ENCODE data around the gene SMC1B.
"Not testable (repeated sequence)": the region's sequence is repeated elsewhere in the genome, so short reads cannot be mapped to it uniquely, and the experiment has no call there.

The SMC1B gene

DNA sequence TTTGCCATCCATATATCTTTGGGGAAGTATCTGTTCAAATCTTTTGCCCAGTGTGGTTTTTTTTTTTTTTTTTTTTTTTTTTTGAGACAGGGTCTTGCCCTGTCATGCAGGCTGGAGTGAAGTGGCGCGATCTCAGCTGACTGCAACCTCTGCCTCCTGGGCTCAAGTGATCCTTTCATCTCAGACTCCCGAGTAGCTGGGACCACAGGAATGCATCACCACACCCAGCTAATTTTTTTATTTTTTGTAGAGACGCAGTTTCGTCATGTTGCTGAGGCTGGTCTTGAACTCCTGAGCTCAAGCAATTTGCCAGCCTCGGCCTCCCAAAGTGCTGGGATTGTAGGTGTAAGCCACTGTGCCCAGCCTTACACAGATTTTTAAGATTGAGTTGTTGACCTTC is 108.4 kb downstream of the SMC1B start:
- no peak for DNase-seq (ENCODE audit: low read depth in 2 of 2)

DNA sequence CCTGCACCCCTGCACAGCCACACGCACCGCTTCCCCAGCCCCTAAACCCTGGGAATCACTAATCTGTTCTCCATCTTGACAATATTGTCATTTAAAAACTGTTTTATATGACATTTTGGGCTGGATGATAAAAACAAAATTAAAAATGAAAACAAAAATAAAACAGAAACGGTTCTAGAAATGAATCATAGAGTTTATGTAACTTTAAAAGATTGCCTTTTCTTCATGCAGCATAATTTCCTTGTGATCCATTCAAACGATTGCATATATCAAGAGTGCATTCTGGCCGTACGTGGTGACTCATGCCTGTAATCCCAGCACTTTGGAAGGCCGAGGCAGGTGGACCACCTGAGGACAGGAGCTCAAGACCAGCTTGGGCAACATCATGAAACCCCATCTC is 110.2 kb downstream of the SMC1B start:
- no peak for DNase-seq (ENCODE audit: low read depth in 2 of 2)

DNA sequence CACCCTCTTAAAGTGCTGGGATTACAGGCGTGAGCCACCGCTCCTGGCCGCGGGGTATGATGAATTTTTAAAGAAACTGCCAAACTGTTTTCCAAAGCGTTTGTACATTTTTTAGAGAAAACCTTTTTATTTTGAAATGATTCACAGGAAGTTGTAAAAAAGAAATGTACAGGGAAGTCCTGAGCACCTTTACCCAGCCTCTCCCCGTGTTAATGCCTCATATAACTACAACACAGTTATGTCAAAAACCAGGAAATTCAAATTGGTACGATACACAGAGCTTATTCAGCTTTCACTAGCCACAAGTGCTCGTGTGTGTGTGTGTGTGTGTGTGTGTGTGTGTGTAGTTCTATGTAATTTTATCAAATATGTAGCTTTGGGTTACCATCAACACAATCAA is 110.6 kb downstream of the SMC1B start:
- no peak for DNase-seq (ENCODE audit: low read depth in 2 of 2)

DNA sequence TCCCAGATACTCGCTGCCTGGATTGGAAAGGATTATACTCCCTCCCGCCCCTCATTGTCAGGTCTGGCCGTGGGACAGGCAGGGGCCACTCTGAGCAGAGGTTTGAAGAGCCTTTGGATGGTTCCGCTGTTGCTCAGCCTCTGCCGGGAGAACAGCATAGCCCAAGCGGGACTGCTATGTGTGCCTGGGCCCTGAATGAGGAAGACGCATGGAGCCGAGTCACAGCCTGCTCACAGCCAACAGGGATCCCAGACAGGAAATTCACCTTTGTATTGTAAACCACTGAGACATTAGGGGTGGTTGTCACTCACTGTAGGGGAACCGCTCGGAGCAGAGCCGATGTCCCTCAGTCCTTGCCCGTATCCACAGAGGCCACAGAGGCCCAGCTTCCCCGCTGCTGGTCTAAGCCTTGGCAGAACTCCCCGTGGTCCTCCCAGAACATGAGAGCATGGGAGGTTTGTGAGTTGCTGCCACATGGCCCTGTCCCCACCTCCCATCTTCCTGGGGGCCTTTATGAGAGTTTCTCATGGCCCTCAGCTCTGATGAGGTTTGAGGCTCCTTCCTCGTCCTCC is 114.4 kb downstream of the SMC1B start:
- DNase-seq (ENCODE audit: low read depth in 2 of 2), result no peak

DNA sequence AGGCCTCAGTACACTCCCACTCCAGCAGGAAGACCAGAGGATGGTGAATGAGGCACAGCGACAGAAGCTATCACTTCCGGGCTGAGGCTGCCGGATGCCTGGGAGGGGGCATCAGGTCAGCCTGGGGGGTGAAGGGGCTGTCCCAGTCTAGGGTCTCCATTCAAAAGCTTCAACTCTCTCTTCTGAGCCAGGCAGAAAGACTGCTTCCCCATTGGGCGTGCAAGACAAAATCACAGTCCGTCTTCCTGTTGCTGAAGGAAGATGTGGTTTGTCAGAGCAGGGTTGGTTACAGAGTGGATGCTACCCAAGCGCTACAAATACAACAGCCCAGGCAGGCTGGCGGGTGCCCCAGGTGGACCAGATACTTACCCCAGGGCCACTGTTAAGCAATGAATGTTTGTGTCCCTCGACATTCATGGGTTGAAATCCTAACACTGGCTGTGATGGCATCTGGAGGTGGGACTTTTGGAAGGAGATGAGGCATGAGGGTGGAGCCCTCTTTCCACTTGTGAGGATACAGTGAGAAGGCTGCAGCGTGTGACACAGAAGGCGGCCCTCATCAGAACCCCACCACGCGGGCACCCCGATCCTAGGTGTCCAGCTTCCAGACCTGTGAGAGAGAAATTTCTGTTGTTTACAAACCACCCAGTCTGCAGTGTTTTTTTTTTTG is 116.6 kb downstream of the SMC1B start:
- DNase-seq (ENCODE audit: low read depth in 2 of 2), result no peak

DNA sequence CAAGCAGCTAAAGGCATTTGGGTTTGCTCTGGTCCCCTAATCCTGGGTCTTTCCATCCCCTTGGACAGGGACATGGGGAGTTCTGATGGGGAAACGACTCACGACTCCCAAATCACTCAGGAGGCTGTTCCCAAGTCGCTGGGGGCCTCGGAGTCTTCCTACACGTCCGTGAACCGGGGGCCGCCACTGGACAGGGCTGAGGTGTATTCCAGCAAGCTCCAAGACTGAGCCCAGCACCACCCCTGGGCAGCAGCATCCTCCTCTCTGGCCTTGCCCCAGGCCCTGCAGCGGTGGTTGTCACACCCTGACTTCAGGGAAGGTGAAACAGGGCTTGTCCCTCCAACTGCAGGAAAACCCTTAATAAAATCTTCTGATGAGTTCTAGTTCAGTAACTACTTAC is 117.9 kb downstream of the SMC1B start:
- DNase-seq (ENCODE audit: low read depth in 2 of 2), result no peak

DNA sequence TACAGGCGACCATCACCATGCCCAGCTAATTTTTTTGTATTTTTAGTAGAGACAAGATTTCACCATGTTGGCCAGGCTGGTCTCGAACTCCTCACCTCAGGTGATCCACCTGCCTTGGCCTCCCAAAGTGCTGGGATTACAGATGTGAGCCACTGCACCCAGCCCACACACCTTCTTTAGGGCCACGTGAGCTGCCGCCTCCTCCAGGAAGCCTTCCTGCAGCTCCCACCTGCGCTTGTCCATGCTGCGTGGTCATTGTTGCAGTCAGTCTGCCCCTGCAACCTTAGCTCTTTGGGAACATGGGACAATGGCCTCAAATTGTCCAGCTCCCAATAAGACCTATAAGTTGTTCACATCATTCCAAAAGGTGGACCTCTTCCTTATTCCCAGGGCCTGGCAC is 118.4 kb downstream of the SMC1B start:
- not testable (repeated sequence) for DNase-seq (ENCODE audit: low read depth in 2 of 2)
